B cell (primary cell): ENCODE results near the gene ARIH2. TPM values are rescaled to one million over a fixed set of nuclear protein-coding genes. Genes with fewer than 3 reads are reported as not detected.

ENCODE experiments used
- ATAC-seq: fragments of 200-7000 bp; cut with Tn5 transposase; one replicate; pipeline ENCODE4 v1.10.0; 2021; ENCODE audit warnings: low read depth, mild to moderate bottlenecking, moderate number of reproducible peaks, moderate library complexity
- CTCF ChIA-PET: fragments of 350-600 bp; sonication (Branson Sonifier 250); formaldehyde crosslinking; loops from one replicate; lab custom pipeline; 2021; ENCODE audit warnings: antibody characterized with exemption, inconsistent platforms; lab: Charles Lee
- POLR2A ChIA-PET: fragments of 350-600 bp; sonication (Branson Sonifier 250); formaldehyde crosslinking; loops from one replicate; lab custom pipeline; 2021; ENCODE audit warnings: antibody characterized with exemption; lab: Charles Lee
- DNase-seq: peaks from one replicate; pipeline ENCODE4 v3.0.0; 2013
- H2AFZ ChIP-seq: 2 replicates; pipeline ENCODE4 v1.6.1; 2012; ENCODE audit warnings: mild to moderate bottlenecking, low read depth, low read length; ENCODE audit not compliant: insufficient read depth, poor library complexity, severe bottlenecking
- H3K27ac ChIP-seq, 2 donors: 1 replicate in 1 of 2; 2 replicates in 1 of 2; pipeline ENCODE4 v1.5.1; 2012 to 2013; ENCODE audit warnings: low read length in 2 of 2, mild to moderate bottlenecking in 2 of 2, moderate library complexity in 1 of 2
- H3K27me3 ChIP-seq, 4 experiments: fragments of 200-600 bp in 1 of 4; sonication (generic) in 1 of 4; replicated peaks in 1 of 4; 1 replicate in 2 of 4; 2 replicates in 2 of 4; pipeline versions ENCODE4 v1.6.1 to v1.7.0; 2013 to 2016; ENCODE audit warnings: low read length in 3 of 4, mild to moderate bottlenecking in 2 of 4, mixed read lengths in 1 of 4, moderate library complexity in 1 of 4; ENCODE audit not compliant: insufficient read depth in 4 of 4, control insufficient read depth in 3 of 4; ENCODE audit errors: control extremely low read depth in 1 of 4
- H3K36me3 ChIP-seq, 2 experiments: replicated peaks in 1 of 2; 1 replicate in 1 of 2; 2 replicates in 1 of 2; pipeline versions ENCODE4 v1.6.1 to v1.7.1; 2013; ENCODE audit warnings: low read length in 1 of 2; ENCODE audit not compliant: insufficient read depth in 2 of 2, control insufficient read depth in 1 of 2; ENCODE audit errors: control extremely low read depth in 1 of 2, extremely low read depth in 1 of 2
- H3K4me1 ChIP-seq, 2 donors: fragments of 200-600 bp in 1 of 2; sonication (generic) in 1 of 2; 1 replicate in 1 of 2; 2 replicates in 1 of 2; pipeline versions ENCODE4 v1.5.1 to v1.6.1; 2013 to 2017; ENCODE audit warnings: low read length in 2 of 2; ENCODE audit not compliant: control insufficient read depth in 2 of 2, insufficient read depth in 2 of 2
- H3K4me2 ChIP-seq: replicated peaks from 2 replicates; pipeline ENCODE3; 2012; ENCODE audit warnings: mild to moderate bottlenecking, low read depth, low read length; ENCODE audit not compliant: poor library complexity, severe bottlenecking
- H3K4me3 ChIP-seq, 5 experiments: fragments of 200-600 bp in 1 of 5; sonication (generic) in 1 of 5; 1 replicate in 3 of 5; 2 replicates in 2 of 5; pipeline versions ENCODE4 v1.5.1 to v1.7.0; 2011 to 2016; ENCODE audit warnings: low read length in 4 of 5, mild to moderate bottlenecking in 4 of 5, low read depth in 2 of 5, control low read depth in 1 of 5, moderate library complexity in 1 of 5; ENCODE audit not compliant: insufficient read depth in 1 of 5; ENCODE audit errors: control extremely low read depth in 1 of 5, extremely low read depth in 1 of 5
- H3K79me2 ChIP-seq: fragments of 200-600 bp; sonication (generic); one replicate; pipeline ENCODE4 v1.6.0; 2016; ENCODE audit warnings: low read length; ENCODE audit not compliant: control insufficient read depth, insufficient read depth
- H3K9ac ChIP-seq: fragments of 200-600 bp; sonication (generic); 2 replicates; pipeline ENCODE4 v1.6.1; 2017; ENCODE audit warnings: mild to moderate bottlenecking, low read length, moderate library complexity
- H3K9me3 ChIP-seq, 3 donors: one replicate each; pipeline versions ENCODE4 v1.6.1 to v1.7.1; 2013; ENCODE audit warnings: low read length in 2 of 3; ENCODE audit not compliant: control insufficient read depth in 2 of 3, insufficient read depth in 1 of 3; ENCODE audit errors: control extremely low read depth in 1 of 3
- H4K20me1 ChIP-seq: 2 replicates; pipeline ENCODE4 v1.6.0; 2012; ENCODE audit warnings: mild to moderate bottlenecking, low read length; ENCODE audit not compliant: insufficient read depth, control insufficient read depth, poor library complexity, severe bottlenecking
- H3K27ac Mint-ChIP-seq: one replicate; pipeline ENCODE4 v1.8.0; 2021; ENCODE audit warnings: mixed read lengths
- H3K27me3 Mint-ChIP-seq: one replicate; pipeline ENCODE4 v1.8.0; 2021; ENCODE audit warnings: mixed read lengths
- H3K4me1 Mint-ChIP-seq: one replicate; pipeline ENCODE4 v1.8.0; 2021; ENCODE audit warnings: mixed read lengths
- H3K4me3 Mint-ChIP-seq: one replicate; pipeline ENCODE4 v1.8.0; 2021; ENCODE audit warnings: mixed read lengths
- H3K9me3 Mint-ChIP-seq: one replicate; pipeline ENCODE4 v1.8.0; 2022; ENCODE audit warnings: mixed read lengths; ENCODE audit not compliant: insufficient read depth
- CTCF ChIP-seq: fragments of 200-600 bp; IDR thresholded peaks from one replicate; pipeline ENCODE4 v1.8.0; 2022; ENCODE audit warnings: antibody characterized with exemption, mild to moderate bottlenecking
- EZH2 ChIP-seq: IDR thresholded peaks from 2 replicates; pipeline ENCODE4 v1.6.1; 2012; ENCODE audit warnings: borderline replicate concordance, low read depth, mild to moderate bottlenecking, moderate library complexity, low read length; ENCODE audit not compliant: insufficient read depth, poor library complexity, severe bottlenecking
- WGBS: methylation state at CpG from one replicate; pipeline ENCODE4 v1.1.5; 2013; ENCODE audit warnings: missing lambda C conversion rate; ENCODE audit not compliant: insufficient coverage; 5-methylcytosine and 5-hydroxymethylcytosine counted together
- intact Hi-C: fragments of 100-400 bp; cut with micrococcal nuclease; formaldehyde crosslinking; loops from one replicate; pipeline ENCODE4 v1.10.0; 2022
- polyA plus RNA-seq: library from polyadenylated mRNA; depleted of rRNA; stranded (reverse); fragments of >200 nt; gene quantifications from 2 replicates; pipeline ENCODE4 v1.2.3, GENCODE V29; 2012
- total RNA-seq, 2 donors: library from RNA; stranded (reverse); fragments of 120-200 nt in 1 of 2; gene quantifications; 1 replicate in 1 of 2; 2 replicates in 1 of 2; pipeline versions ENCODE4 v1.2.3 to v1.2.4, GENCODE V29; 2013 to 2022

ARIH2 gene
- total and polyA plus RNA-seq, 2 donors (not counting 1 experiment from before 2014, with no cell fraction given), result 114 to 148 TPM

- H3K4me2 ChIP-seq, result no peak overlapping the region
- peaks cover 11% of the 10 kb centered on the region for H3K4me1 Mint-ChIP-seq
- H4K20me1 ChIP-seq, result peaks cover 38% of the 10 kb centered on the region
- H3K27me3 Mint-ChIP-seq, result no peaks in the 10 kb centered on the region
- no peak for ATAC-seq
- intact Hi-C loops, result no loop called here
- no peak overlapping the region for H3K27ac ChIP-seq
- H3K36me3 ChIP-seq, result peaks cover 3 to 26% of the 10 kb centered on the region in 2 experiments
- TF ChIP-seq EZH2, result no peak
- no peak overlapping the region for H3K9ac ChIP-seq
- H3K4me3 ChIP-seq, result no peak overlapping the region
- no peak overlapping the region for H3K27ac Mint-ChIP-seq
- no peak for DNase-seq
- no peaks in the 10 kb centered on the region for H3K9me3 ChIP-seq
- H3K27me3 ChIP-seq, result no peaks in the 10 kb centered on the region
- peaks cover 62% of the 10 kb centered on the region for H3K79me2 ChIP-seq
- no peak overlapping the region for H2AFZ ChIP-seq
- ChIA-PET CTCF (no interaction called here), POLR2A (no interaction called here)
- no peak overlapping the region for H3K4me3 Mint-ChIP-seq
- no peaks in the 10 kb centered on the region for H3K9me3 Mint-ChIP-seq
- no peaks in the 10 kb centered on the region for H3K4me1 ChIP-seq
Observed at GRCh38 chr3:48938156-48938555, 19.5 kb downstream of the ARIH2 start.

- H3K9ac ChIP-seq, result no peak overlapping the region
- ChIA-PET POLR2A (no interaction called here), CTCF (interaction anchor here (0.7 kb wide), 2 partner anchors 502 to 718 kb away, joined by 3 read pairs; no protein-coding TSS in a partner anchor)
- no peak overlapping the region for H3K4me2 ChIP-seq
- no peaks in the 10 kb centered on the region for H3K4me1 ChIP-seq
- Mint-ChIP-seq H3K27ac (no peak overlapping the region), H3K4me1 (peaks cover 11% of the 10 kb centered on the region), H3K27me3 (no peaks in the 10 kb centered on the region), H3K9me3 (no peaks in the 10 kb centered on the region), H3K4me3 (no peak overlapping the region)
- ATAC-seq (no peak), DNase-seq (no peak)
- H3K79me2 ChIP-seq, result peaks cover 59% of the 10 kb centered on the region
- no peaks in the 10 kb centered on the region for H3K9me3 ChIP-seq
- H3K27me3 ChIP-seq, result no peaks in the 10 kb centered on the region
- peaks cover 5 to 25% of the 10 kb centered on the region in 2 experiments for H3K36me3 ChIP-seq
- no peak overlapping the region for H2AFZ ChIP-seq
- H3K4me3 ChIP-seq, result no peak overlapping the region
- peaks cover 34% of the 10 kb centered on the region for H4K20me1 ChIP-seq
- H3K27ac ChIP-seq, result no peak overlapping the region
- TF ChIP-seq EZH2 (no peak), CTCF (no peak)
- WGBS, result no CpG with 5 or more reads among the region's 3 CpGs
- intact Hi-C loops, result no loop called here
Observed at GRCh38 chr3:48938689-48939088, 20.0 kb downstream of the ARIH2 start.
